Kidney tubule cell (primary cell): ENCODE data around the gene ELAVL2.
"Not testable (repeated sequence)": the region's sequence is repeated elsewhere in the genome, so short reads cannot be mapped to it uniquely, and the experiment has no call there.

Experiments
- DNase-seq: peaks from one replicate; pipeline ENCODE4 v3.0.0-alpha.2; 2018; ENCODE audit warnings: low spot score

The ELAVL2 gene

GRCh38 chr9:23769307-23769935 lies 56.6 kb downstream of the ELAVL2 start:
- peak; percentile 13 for DNase-seq

DNA sequence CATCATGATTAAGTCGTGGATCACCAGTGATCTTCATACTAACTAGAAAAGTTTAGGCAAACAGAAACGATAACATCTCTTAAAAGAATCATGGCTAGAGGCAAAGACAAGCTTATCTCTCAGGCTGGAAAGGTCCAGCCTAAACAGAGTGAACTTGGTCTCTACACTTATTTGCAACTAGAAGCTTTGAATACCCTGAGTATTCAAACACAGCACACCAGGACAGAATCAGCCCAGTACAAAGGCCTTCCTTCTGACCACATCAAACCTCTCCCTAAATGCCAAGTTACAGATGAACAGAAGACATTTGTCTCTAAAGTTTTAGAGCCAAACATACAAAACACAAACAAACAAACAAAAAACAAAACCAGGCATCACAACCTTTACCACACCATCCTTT lies 57.2 kb downstream of the ELAVL2 start:
- no peak for DNase-seq

DNA sequence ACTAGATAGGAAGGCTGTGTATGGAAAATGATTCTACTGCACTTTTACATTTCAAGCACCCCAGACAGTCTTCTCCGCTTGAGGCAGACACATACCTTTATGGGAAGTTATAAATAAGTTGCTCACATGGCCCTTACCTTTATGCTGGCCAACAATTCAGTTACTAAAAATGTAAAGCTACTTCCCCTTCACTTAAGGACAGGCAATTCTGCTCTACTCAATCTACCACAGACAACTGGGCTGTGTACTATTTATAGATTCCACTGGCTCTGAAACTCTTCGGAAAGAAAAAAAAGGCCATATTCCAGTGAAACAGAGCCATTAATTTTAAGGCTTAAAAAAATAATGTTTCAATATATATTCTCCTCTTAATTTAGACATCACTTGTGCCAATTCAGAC lies 59.4 kb downstream of the ELAVL2 start:
- no peak for DNase-seq

- no peak for DNase-seq
These were observed 60.5 kb downstream of the ELAVL2 start for GRCh38 chr9:23765561-23765960.

- no peak for DNase-seq
These were observed 61.8 kb downstream of the ELAVL2 start for GRCh38 chr9:23764219-23764618.

- DNase-seq = peak; percentile 67
These were observed 71.5 kb downstream of the ELAVL2 start for GRCh38 chr9:23754551-23754950.

DNA sequence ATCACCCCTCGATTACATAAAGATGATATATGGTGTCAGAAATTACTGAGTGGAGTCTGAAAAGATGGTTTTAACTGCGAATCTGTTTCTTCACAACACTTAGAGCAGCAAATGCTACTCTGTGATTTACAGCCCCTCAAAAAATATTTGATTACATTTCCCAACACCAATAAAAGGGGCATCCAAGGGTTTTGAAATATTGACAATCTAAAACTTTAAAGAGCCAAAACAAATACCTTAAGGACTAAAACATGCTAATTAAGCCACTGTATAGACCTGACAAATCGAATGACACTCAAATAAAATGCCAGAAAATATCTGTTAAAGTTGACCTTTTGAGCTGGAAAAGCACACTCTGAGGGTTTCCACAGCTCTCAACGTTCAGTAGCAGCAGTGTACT lies 73.2 kb downstream of the ELAVL2 start:
- no peak for DNase-seq

- no peak for DNase-seq
These were observed 74.4 kb downstream of the ELAVL2 start for GRCh38 chr9:23751633-23752032.

GRCh38 chr9:23750808-23751207 lies 75.2 kb downstream of the ELAVL2 start:
- no peak for DNase-seq

- peak; percentile 7 for DNase-seq
These were observed 78.7 kb downstream of the ELAVL2 start for GRCh38 chr9:23747088-23748075.

DNA sequence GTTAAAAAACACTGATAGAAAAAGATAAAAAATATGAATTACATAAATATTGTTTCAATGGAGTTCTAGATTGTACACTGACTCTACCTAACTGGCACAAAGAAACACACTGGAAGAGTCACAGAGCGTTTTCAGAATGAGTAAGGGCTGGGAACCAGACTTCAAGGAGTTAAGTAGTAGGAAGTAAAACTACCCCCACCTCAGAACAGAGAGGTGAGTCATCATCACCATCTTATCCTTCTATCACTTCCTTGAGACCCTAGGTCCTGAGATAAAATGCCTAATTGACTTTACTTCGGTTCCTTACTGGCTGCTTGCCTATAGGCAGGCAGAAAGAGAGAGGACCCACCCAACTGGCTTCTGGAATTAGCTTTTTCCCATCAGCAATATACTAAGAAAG lies 79.7 kb downstream of the ELAVL2 start:
- peak; percentile 44 for DNase-seq

DNA sequence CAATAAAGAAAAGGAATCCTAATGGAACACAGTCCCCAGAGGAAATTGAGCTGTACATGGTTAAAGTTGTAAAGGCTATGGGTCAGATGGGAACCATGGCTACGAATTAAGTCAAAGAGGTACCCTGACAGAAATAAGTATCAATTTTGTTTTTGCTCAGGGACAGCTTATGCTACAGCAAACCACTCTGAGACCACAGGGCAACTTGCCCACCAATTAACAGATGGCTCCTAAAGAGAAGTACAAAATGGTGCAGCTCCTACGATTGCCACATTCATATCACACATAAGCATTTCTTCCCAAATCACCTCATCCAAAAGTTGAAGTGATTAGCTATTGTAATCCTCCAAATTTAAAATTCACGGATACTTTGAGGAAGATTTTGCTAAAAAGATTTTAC lies 83.0 kb downstream of the ELAVL2 start:
- DNase-seq = no peak

DNA sequence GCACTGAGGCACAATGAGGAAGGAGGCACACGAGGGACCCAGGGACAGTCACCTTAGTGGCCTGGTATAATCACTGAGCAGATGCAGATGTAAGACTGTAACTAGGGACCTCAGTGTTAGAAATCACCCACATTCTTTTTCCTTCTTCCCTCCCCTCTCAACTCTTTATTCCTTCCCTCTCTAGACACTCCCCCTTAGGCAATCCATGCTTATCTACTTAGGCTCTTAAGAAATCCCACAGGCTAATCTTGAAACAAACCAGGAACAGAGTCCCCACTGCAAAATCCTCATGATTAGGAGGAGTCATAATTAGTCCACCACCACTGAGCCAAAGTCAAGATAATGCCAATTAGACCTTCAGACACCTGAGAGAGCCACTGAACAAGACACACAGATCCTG lies 84.7 kb downstream of the ELAVL2 start:
- no peak for DNase-seq

DNA sequence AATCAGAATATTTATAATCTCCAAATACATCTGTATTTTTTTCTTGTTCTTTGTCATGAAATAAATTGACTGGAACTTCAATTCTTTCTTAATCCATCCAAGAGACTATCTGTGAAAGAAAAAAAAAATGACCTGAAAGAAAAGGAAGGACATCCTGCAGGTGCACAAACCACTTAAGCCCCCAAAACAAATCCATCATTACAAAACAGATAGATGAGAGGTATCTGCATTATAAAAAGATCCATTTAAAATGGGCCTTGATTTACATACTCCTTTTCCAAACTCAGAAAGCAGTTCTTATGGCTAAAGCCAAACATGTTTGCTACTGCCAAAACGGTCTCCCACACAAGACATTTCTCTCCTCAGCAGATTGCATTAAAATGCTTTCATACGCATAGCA lies 85.5 kb downstream of the ELAVL2 start:
- no peak for DNase-seq

GRCh38 chr9:23739753-23740152 lies 86.3 kb downstream of the ELAVL2 start:
- no peak for DNase-seq

- no peak for DNase-seq
These were observed 89.7 kb downstream of the ELAVL2 start for GRCh38 chr9:23736293-23736692.

DNA sequence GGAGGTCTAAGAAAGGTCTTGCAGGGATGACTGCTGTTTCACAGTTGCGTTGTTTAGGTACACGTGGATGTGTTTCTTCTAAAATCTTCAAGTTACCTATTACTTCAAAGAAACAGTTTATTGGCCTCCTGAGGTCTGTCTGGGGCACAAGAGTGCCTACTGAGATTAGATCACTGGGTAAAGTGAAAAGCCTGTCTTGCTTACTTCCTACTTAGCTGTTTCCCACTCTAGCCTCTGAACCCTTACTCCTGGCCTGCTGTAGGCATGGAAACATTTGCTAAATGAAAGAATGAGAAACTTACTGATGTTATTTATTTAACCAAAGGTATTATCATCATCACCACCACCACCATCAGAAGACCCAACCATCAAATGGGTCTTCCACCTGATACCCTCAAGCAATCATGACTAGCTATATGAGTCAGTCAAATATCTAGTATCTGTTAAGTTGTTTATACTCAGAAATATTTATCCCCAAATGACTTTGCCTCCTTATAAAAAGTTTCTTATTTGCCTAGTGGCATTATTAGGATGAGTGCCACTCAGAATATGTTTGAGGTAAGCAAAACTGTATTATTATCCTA lies 92.5 kb downstream of the ELAVL2 start:
- no peak for DNase-seq

DNA sequence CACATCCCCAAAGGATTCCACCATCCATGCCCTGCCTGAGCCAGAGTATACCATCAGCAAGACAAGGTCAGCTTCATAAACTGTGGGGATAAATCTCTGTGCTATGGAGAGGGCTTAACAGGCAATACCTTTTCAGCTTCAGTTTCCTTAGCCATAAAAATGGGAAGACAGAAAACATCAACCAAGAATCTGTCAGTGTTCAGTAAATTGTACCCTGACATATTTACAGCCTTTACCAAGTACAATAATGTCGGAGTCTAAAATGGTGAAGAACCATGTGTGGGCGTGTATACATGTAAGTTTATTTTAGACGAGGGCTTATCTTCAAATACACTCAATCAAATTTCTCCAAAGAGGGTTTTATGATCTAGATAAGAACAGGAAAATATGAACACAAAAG lies 94.7 kb downstream of the ELAVL2 start:
- DNase-seq = no peak

GRCh38 chr9:23730364-23730763 lies 95.7 kb downstream of the ELAVL2 start:
- no peak for DNase-seq

GRCh38 chr9:23728736-23729135 lies 97.3 kb downstream of the ELAVL2 start:
- DNase-seq = no peak

DNA sequence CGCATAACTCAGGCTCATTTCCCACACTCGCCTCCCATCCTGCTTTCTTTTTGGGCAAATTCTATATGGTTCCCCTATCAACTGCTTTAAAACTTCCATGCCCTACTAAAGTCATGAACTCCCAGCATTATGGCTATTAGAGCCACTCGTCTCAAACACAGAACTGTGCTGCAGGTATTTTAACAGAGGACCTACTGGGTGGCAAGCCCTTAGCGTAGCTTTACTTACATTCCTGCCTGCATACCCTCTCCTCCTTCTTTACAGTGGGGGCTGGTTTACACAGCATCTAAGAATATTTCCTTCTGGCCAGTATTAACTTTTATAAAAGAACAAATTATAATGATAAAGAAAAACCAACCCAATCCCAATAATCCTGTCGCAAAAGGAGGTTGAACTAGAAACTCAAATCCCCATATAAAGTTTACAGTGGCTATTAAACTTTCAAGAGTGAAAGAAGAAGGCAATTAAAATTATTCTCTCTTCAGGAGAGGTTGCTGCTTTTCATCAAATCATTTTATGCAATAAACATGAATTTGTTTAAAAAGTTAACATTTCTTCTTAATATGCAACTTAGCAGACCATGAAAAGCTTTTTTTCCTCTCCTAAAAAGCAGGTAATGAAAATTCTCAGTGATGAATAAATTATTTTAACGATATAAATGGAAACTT lies 100.6 kb downstream of the ELAVL2 start:
- DNase-seq = no peak

DNA sequence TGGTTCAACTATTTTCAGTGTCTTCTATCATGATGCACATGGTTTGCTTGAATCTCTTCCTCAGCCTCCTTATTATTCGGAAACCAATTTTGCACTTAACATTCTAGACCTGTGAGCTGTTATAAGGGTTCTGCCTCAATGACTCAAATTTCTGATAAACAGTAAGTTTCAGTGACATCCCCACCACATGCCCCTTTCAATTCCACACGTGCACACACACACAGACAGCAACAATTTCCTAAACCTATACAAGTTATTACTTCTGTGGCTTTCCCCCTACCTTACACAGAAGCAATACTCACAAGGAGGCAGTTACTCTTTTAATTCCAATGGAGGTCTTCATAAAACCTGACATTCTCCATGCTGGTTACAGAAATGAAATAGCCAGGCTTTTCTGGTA lies 102.4 kb downstream of the ELAVL2 start:
- DNase-seq = no peak

- DNase-seq = not testable (repeated sequence)
These were observed 103.0 kb downstream of the ELAVL2 start for GRCh38 chr9:23723048-23723447.
